Measurements from ENCODE around the gene ZNF254.

DNA sequence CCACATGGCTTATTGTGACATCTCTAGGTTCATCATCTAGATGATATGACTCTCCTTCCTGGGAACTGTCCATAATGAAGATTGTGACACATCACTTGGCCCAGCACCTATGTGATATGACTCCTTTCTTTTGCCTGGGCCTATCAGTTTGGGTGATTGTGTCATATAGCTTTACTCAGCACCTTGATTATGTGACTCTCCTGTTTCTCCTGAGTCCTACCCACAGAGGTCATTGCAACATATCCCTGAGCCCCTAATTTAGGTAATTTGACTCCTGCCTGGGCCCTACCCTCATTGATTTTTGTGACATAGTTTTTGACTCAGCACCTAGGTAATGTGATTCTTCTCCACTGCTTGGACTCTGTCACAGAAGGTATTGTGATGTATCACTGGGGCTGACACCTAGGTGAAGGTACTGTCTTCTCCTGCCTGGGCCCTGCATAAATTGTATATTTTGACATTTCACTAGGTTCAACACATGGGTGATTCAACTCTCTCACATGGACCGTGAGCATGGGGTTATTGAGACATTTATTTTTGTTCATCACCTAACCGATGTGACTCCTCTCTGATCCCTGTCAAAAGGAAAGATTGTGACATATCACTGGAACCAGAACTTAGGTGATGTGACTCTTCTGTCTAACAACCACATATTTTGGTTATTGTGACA, 26.2 kb upstream of the ZNF254 start:
- TF ChIP-seq, protein P1, sequence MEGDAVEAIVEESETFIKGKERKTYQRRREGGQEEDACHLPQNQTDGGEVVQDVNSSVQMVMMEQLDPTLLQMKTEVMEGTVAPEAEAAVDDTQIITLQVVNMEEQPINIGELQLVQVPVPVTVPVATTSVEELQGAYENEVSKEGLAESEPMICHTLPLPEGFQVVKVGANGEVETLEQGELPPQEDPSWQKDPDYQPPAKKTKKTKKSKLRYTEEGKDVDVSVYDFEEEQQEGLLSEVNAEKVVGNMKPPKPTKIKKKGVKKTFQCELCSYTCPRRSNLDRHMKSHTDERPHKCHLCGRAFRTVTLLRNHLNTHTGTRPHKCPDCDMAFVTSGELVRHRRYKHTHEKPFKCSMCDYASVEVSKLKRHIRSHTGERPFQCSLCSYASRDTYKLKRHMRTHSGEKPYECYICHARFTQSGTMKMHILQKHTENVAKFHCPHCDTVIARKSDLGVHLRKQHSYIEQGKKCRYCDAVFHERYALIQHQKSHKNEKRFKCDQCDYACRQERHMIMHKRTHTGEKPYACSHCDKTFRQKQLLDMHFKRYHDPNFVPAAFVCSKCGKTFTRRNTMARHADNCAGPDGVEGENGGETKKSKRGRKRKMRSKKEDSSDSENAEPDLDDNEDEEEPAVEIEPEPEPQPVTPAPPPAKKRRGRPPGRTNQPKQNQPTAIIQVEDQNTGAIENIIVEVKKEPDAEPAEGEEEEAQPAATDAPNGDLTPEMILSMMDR (IDR thresholded peaks at IDR 0.05): no peak
- TF ChIP-seq POLR2A (IDR thresholded peaks at IDR 0.05): no peak
